ENCODE measurements around the gene KLHDC7B. TPM values are rescaled to one million over a fixed set of nuclear protein-coding genes. Genes with fewer than 3 reads are reported as not detected.

Gene KLHDC7B
- total and polyA plus RNA-seq, 2 donors (not counting 3 experiments of a cell fraction or from before 2014, with no cell fraction given) = not detected

DNA sequence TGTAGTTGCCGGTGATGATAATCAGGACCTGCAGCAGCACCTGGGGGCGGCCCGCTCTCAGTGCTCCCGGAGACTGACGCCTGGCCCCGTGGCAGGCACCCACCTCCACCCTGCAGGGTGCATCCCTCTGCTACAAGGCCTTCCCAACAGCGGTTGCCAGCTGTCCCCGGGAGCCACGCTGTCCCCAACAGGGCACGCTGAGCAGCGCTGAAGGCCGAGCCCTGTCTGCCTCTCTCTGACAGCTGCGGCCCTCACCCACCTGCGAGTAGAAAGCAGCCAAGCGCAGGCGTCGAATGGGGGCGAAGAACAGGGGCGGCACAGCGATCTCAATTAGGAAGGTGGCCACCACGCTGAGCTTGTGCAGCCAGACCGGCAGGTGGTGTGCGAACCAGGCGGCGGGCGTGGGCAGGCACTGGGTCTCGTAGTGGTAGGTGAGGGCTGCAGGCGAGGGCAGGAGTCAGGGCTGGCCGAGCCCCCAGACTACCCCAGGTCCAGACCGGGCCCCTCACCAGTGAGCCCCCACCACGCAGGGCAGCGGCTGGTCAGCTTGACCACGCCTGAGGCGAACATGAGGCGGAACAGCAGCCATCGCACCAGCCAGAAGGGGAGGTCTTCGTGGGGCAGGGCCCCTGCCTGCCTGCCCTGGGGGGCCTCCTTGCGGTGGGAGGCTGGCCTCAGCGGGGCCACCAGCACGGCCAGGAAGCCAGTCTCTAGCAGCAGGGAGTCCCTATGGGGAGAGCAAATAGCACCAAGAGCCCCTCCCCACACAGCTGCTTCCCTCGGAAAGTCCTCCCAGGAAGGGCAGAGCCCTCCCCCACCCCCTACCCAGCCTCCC is 39.7 kb upstream of the KLHDC7B start:
- Histone ChIP-seq H4K20me1 (replicated peaks; ENCODE audit: control insufficient read depth, extremely low read depth, insufficient read depth, low read length) (no peaks in the 10 kb centered on the region), H3K79me2 (ENCODE audit: control insufficient read depth, insufficient read depth, low read length) (peaks cover 30% of the 10 kb centered on the region), H3K9ac (replicated peaks; ENCODE audit: extremely low read depth, insufficient read depth, low read length) (peak overlapping the region; percentile 71), H3K9me3 (replicated peaks; ENCODE audit: control insufficient read depth, insufficient read depth, low read length) (no peaks in the 10 kb centered on the region), H3K4me2 (ENCODE audit: insufficient read depth, low read length) (no peak overlapping the region), H3K36me3 (ENCODE audit: control insufficient read depth in 2 of 2, extremely low read depth in 1 of 2, insufficient read depth in 2 of 2, low read length in 2 of 2) (peaks cover 6 to 22% of the 10 kb centered on the region in 2 experiments), H3K4me3 (replicated peaks in 1 of 3; ENCODE audit: insufficient read depth in 1 of 3, low read depth in 1 of 3, low read length in 3 of 3) (peak overlapping the region in 1 of 3 experiments; percentile 91), H3K27me3 (ENCODE audit: control insufficient read depth in 2 of 2, insufficient read depth in 2 of 2, low read length in 2 of 2) (no peaks in the 10 kb centered on the region), H3K9me1 (replicated peaks; ENCODE audit: control insufficient read depth, extremely low read depth, insufficient read depth, low read length) (no peaks in the 10 kb centered on the region), H2AFZ (ENCODE audit: low read depth, low read length) (no peak overlapping the region), H3K4me1 (ENCODE audit: control insufficient read depth, extremely low read depth, insufficient read depth, low read length) (peaks cover 14% of the 10 kb centered on the region), H3K27ac (ENCODE audit: insufficient read depth, low read depth, low read length) (no peak overlapping the region)
- intact Hi-C loops (cut with micrococcal nuclease) (no loop called here), dilution Hi-C loops (cut with MboI; ENCODE audit: extremely low pct_ligation_motif_present, low sequenced_read_pairs) (no loop called here)
- POLR2A ChIA-PET = no interaction called here
- TF ChIP-seq, protein P1, sequence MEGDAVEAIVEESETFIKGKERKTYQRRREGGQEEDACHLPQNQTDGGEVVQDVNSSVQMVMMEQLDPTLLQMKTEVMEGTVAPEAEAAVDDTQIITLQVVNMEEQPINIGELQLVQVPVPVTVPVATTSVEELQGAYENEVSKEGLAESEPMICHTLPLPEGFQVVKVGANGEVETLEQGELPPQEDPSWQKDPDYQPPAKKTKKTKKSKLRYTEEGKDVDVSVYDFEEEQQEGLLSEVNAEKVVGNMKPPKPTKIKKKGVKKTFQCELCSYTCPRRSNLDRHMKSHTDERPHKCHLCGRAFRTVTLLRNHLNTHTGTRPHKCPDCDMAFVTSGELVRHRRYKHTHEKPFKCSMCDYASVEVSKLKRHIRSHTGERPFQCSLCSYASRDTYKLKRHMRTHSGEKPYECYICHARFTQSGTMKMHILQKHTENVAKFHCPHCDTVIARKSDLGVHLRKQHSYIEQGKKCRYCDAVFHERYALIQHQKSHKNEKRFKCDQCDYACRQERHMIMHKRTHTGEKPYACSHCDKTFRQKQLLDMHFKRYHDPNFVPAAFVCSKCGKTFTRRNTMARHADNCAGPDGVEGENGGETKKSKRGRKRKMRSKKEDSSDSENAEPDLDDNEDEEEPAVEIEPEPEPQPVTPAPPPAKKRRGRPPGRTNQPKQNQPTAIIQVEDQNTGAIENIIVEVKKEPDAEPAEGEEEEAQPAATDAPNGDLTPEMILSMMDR (IDR thresholded peaks at IDR 0.05; ENCODE audit: extremely low read depth in 1 of 2, insufficient read depth in 1 of 2, low read depth in 1 of 2, low read length in 2 of 2) = no peak
- TF ChIP-seq GATA2 (IDR thresholded peaks at IDR 0.05; ENCODE audit: insufficient read depth, insufficient read length, low read depth, low read length) (no peak), EZH2 (IDR thresholded peaks at IDR 0.05; ENCODE audit: borderline replicate concordance, low read depth, low read length, severe bottlenecking) (no peak), JUN (IDR thresholded peaks at IDR 0.05; ENCODE audit: borderline replicate concordance, insufficient read depth, insufficient read length, low read depth) (no peak), FOS (IDR thresholded peaks at IDR 0.05; ENCODE audit: borderline replicate concordance, insufficient read depth, low read length) (no peak), POLR2AphosphoS5 (IDR thresholded peaks at IDR 0.05; ENCODE audit: insufficient read depth, low read depth, low read length) (no peak)
- TF ChIP-seq, protein P2, sequence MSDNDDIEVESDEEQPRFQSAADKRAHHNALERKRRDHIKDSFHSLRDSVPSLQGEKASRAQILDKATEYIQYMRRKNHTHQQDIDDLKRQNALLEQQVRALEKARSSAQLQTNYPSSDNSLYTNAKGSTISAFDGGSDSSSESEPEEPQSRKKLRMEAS (IDR thresholded peaks at IDR 0.05; ENCODE audit: insufficient read depth, insufficient read length) = no peak
- FAIRE-seq (no peak), DNase-seq (ENCODE audit: low read depth, low spot score) (no peak)
- CTCF ChIA-PET = interaction anchor here (3.0 kb wide), 1 partner anchor 9 kb away, joined by 26 read pairs; no protein-coding TSS in a partner anchor
- TSS peak; percentile 26 for BruUV-seq (replicated peaks)

Measured in endothelial cell of umbilical vein (primary cell).